ENCODE results near the gene PDCD1. TPM values are rescaled to one million over a fixed set of nuclear protein-coding genes. Genes with fewer than 3 reads are reported as not detected.

Gene PDCD1
- total and polyA plus RNA-seq, 2 of the 13 experiments (the other 11 are each of a cell fraction or from before 2014, with no cell fraction given) = 0.04 TPM; not detected in 1

DNA sequence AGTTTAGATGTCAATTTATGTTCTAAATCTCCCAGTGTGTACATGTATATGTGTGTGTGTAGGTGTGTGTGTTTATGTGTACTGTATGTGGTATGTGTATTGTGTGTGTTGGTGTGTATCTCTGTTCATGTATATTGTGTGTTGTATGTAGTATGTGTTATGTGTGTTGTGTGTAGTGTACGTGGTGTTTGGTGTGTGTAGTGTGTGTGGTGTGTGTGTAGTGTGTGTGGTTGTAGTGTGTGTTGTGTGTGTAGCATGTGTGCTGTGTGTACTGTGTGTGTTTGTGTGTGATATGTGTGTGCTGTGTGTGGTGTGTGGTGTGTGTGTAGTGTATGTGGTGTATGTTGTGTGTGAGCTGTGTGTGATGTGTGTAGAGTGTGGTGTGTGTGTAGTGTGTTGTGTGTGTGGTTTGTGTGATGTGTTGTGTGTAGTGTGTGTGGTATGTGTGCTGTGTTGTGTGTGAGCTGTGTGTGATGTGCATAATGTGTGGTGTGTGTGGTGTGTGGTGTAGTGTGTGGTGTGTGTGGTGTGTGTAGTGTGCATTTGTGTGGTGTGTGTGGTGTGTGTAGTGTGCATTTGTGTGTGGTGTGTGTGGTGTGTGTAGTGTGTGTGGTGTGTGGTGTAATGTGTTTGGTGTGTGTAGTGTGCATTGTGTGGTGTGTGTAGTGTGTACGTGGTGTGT, 5.6 kb upstream of the PDCD1 start (continued):
- TF ChIP-seq ZNF574 (CRISPR knock-in tag; IDR thresholded peaks at IDR 0.05) = no peak
- no peak for TF ChIP-seq GTF2F1 (IDR thresholded peaks at IDR 0.05; ENCODE audit: low read length)
- no peak for TF ChIP-seq KLF16 (CRISPR knock-in tag; IDR thresholded peaks at IDR 0.05)
- TF ChIP-seq PRPF4 (IDR thresholded peaks at IDR 0.05; ENCODE audit: low read depth, low read length, poor library complexity, severe bottlenecking) = no peak
- no peak for TF ChIP-seq ZNF451 (CRISPR knock-in tag; IDR thresholded peaks at IDR 0.05)
- no peak for TF ChIP-seq SMAD1 (CRISPR knock-in tag; IDR thresholded peaks at IDR 0.05; ENCODE audit: borderline replicate concordance, low read depth)
- TF ChIP-seq, protein P1, sequence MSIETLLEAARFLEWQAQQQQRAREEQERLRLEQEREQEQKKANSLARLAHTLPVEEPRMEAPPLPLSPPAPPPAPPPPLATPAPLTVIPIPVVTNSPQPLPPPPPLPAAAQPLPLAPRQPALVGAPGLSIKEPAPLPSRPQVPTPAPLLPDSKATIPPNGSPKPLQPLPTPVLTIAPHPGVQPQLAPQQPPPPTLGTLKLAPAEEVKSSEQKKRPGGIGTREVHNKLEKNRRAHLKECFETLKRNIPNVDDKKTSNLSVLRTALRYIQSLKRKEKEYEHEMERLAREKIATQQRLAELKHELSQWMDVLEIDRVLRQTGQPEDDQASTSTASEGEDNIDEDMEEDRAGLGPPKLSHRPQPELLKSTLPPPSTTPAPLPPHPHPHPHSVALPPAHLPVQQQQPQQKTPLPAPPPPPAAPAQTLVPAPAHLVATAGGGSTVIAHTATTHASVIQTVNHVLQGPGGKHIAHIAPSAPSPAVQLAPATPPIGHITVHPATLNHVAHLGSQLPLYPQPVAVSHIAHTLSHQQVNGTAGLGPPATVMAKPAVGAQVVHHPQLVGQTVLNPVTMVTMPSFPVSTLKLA (IDR thresholded peaks at IDR 0.05) = no peak
- TF ChIP-seq ATF1 (CRISPR knock-in tag; IDR thresholded peaks at IDR 0.05) = no peak
- TF ChIP-seq FOXA1 (IDR thresholded peaks at IDR 0.05) = peak; percentile 45; the same call in 1 of the 2 replicates
- no peak for TF ChIP-seq FOXA1 (CRISPR knock-in tag; IDR thresholded peaks at IDR 0.05)
- peak; percentile 54 for TF ChIP-seq PHB2 (IDR thresholded peaks at IDR 0.05; ENCODE audit: partially characterized antibody)
- no peak for TF ChIP-seq KDM5B (CRISPR knock-in tag; IDR thresholded peaks at IDR 0.05; ENCODE audit: borderline replicate concordance)
- no peak for TF ChIP-seq TAF15 (IDR thresholded peaks at IDR 0.05; ENCODE audit: low read depth, low read length, poor library complexity, severe bottlenecking)
- TF ChIP-seq POGK (CRISPR knock-in tag; conservative IDR thresholded peaks at IDR 0.05) = no peak
- no peak for TF ChIP-seq ZNF230 (CRISPR knock-in tag; IDR thresholded peaks at IDR 0.05)
- TF ChIP-seq RFX5 (IDR thresholded peaks at IDR 0.05; ENCODE audit: low read depth, low read length) = no peak
- no peak for TF ChIP-seq ZNF614 (CRISPR knock-in tag; IDR thresholded peaks at IDR 0.05; ENCODE audit: borderline replicate concordance)
- TF ChIP-seq ZNF12 (CRISPR knock-in tag; IDR thresholded peaks at IDR 0.05) = no peak
- TF ChIP-seq SP2 (CRISPR knock-in tag; IDR thresholded peaks at IDR 0.05) = peak; percentile 28; the same call in 1 of the 2 replicates
- TF ChIP-seq TBP (CRISPR knock-in tag; IDR thresholded peaks at IDR 0.05) = no peak
- no peak for TF ChIP-seq TFDP2 (CRISPR knock-in tag; IDR thresholded peaks at IDR 0.05)
- 0 out of 2 replicates have a peak, but pooled peaks have one; percentile 15 for TF ChIP-seq ARNT (IDR thresholded peaks at IDR 0.05)
- TF ChIP-seq NFIB (CRISPR knock-in tag; IDR thresholded peaks at IDR 0.05; ENCODE audit: borderline replicate concordance) = no peak
- TF ChIP-seq TBX3 (IDR thresholded peaks at IDR 0.05; ENCODE audit: borderline replicate concordance) = 0 out of 2 replicates have a peak, but pooled peaks have one; percentile 21
- TF ChIP-seq ZNF207 (IDR thresholded peaks at IDR 0.05; ENCODE audit: borderline replicate concordance) = peak; percentile 93; the same call in 1 of the 2 replicates
